ENCODE measurements around the gene HSPB9. TPM values are rescaled to one million over a fixed set of nuclear protein-coding genes. Genes with fewer than 3 reads are reported as not detected.

Gene HSPB9
- total RNA-seq, 1 experiment from 2014 or later: 0.15 TPM

DNA sequence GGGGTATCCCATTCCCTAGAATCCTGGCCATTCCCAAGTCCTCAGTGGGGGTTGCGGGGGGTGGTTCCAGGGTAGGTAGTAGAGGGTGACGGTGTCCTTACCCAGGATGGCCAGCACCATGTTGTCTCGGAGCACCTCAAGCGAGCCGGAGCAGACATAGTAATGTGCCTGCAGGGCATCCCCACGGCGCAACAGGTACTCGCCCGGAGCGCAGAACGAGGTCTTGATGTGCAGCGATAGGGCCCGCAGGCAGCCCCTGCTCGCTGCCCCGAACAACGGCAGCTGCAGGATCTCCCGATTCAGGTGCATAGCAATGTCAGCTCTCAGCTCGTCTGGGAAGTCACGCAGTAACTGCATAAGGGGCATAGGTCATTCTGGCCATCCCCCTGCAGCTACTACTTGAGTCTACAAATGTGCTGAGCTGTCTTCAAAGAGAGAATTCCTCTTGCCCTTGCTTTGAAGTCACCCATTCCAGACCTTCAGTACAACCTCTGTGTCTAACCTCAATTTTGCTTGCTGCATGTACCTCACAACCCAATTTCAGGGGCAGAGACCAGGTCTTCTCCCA lies 43.7 kb downstream of the HSPB9 start:
- Histone ChIP-seq H2AK5ac (ENCODE audit: insufficient read length, low read length) (no peak overlapping the region), H4K20me1 (ENCODE audit: control insufficient read depth, insufficient read depth, insufficient read length) (no peaks in the 10 kb centered on the region), H3K9me3 (ENCODE audit: control insufficient read depth, low read depth, low read length) (no peaks in the 10 kb centered on the region), H3K27ac (ENCODE audit: insufficient read length, low read depth, low read length) (no peak overlapping the region), H3K18ac (ENCODE audit: insufficient read length, low read depth, low read length) (no peak overlapping the region), H2BK12ac (ENCODE audit: insufficient read length, low read depth, low read length) (no peak overlapping the region), H3K14ac (ENCODE audit: insufficient read depth, low read length) (no peak overlapping the region), H4K91ac (ENCODE audit: insufficient read length, low read depth, low read length) (no peak overlapping the region), H3K9ac (ENCODE audit: extremely low read depth, insufficient read length, low read length) (no peak overlapping the region), H3K4me2 (ENCODE audit: insufficient read depth, insufficient read length, low read length) (no peak overlapping the region), H2BK20ac (ENCODE audit: low read depth, low read length, poor library complexity, severe bottlenecking) (no peak overlapping the region), H3K4me1 (ENCODE audit: insufficient read depth, low read length) (no peaks in the 10 kb centered on the region), H3K79me1 (ENCODE audit: insufficient read depth, low read depth, low read length, poor library complexity, severe bottlenecking) (no peaks in the 10 kb centered on the region), H4K8ac (replicated peaks; ENCODE audit: insufficient read length, low read depth, low read length) (no peak overlapping the region), H4K5ac (ENCODE audit: insufficient read length, low read depth, low read length) (no peak overlapping the region), H3K27me3 (ENCODE audit: insufficient read depth, low read length) (no peaks in the 10 kb centered on the region), H2BK15ac (ENCODE audit: low read depth, low read length) (no peak overlapping the region), H3K23me2 (ENCODE audit: insufficient read length, low read depth, low read length, poor library complexity, severe bottlenecking) (no peaks in the 10 kb centered on the region), H3K4ac (ENCODE audit: low read depth, low read length) (no peak overlapping the region), H2BK120ac (ENCODE audit: low read depth, low read length, poor library complexity, severe bottlenecking) (no peak overlapping the region), H3K79me2 (ENCODE audit: insufficient read depth, low read length) (no peaks in the 10 kb centered on the region), H3K23ac (ENCODE audit: insufficient read length, low read depth, low read length) (no peak overlapping the region), H3T11ph (ENCODE audit: low read length) (no peak overlapping the region), H3K56ac (ENCODE audit: insufficient read length, low read depth, low read length) (no peak overlapping the region), H2BK5ac (ENCODE audit: insufficient read length, low read length) (no peak overlapping the region), H2AFZ (ENCODE audit: low read length) (no peak overlapping the region)
- no peak overlapping the region for H3K4me3 Mint-ChIP-seq
- WGBS (ENCODE audit: extremely low coverage, insufficient read length, low lambda C conversion rate): no CpG with 5 or more reads among the region's 19 CpGs
- TF ChIP-seq, protein P1, sequence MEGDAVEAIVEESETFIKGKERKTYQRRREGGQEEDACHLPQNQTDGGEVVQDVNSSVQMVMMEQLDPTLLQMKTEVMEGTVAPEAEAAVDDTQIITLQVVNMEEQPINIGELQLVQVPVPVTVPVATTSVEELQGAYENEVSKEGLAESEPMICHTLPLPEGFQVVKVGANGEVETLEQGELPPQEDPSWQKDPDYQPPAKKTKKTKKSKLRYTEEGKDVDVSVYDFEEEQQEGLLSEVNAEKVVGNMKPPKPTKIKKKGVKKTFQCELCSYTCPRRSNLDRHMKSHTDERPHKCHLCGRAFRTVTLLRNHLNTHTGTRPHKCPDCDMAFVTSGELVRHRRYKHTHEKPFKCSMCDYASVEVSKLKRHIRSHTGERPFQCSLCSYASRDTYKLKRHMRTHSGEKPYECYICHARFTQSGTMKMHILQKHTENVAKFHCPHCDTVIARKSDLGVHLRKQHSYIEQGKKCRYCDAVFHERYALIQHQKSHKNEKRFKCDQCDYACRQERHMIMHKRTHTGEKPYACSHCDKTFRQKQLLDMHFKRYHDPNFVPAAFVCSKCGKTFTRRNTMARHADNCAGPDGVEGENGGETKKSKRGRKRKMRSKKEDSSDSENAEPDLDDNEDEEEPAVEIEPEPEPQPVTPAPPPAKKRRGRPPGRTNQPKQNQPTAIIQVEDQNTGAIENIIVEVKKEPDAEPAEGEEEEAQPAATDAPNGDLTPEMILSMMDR (conservative IDR thresholded peaks at IDR 0.05): no peak
- no peak for DNase-seq
- H3K27me3 Mint-ChIP-seq (ENCODE audit: low read depth): peaks cover 5% of the 10 kb centered on the region; the same call in 1 of the 2 replicates
- no peaks in the 10 kb centered on the region for H3K9me3 Mint-ChIP-seq
- H3K36me3 Mint-ChIP-seq (ENCODE audit: insufficient read depth in 1 of 3, low read depth in 3 of 3): no peaks in the 10 kb centered on the region
- H3K27ac Mint-ChIP-seq: no peak overlapping the region
- H3K4me1 Mint-ChIP-seq: peaks cover 2 to 4% of the 10 kb centered on the region in 2 experiments; a peak in 3 of 4 replicates
